SIG-M5 treated with dmso at 0.1 percent for 504 hours (cell line): ENCODE measurements around the gene ZNF836.
"Not testable (repeated sequence)": the region's sequence is repeated elsewhere in the genome, so short reads cannot be mapped to it uniquely, and the experiment has no call there.

Source experiments
- DNase-seq: peaks from one replicate; lab custom pipeline; 2025; ENCODE audit not compliant: unreplicated experiment; lab: John Stamatoyannopoulos, UW

ZNF836 gene

GRCh38 chr19:52171321-52172169 lies at the start of gene ZNF836:
Gene ZNF836 (minus strand): TSS chr19:52171621. CDS start chr19:52168072, 3,549 bp downstream.
- peak; percentile 16 for DNase-seq

GRCh38 chr19:52221031-52221430 lies 49.6 kb upstream of the ZNF836 start:
- no peak for DNase-seq

- DNase-seq = no peak
These were observed 48.2 kb upstream of the ZNF836 start for GRCh38 chr19:52219611-52220010.

DNA sequence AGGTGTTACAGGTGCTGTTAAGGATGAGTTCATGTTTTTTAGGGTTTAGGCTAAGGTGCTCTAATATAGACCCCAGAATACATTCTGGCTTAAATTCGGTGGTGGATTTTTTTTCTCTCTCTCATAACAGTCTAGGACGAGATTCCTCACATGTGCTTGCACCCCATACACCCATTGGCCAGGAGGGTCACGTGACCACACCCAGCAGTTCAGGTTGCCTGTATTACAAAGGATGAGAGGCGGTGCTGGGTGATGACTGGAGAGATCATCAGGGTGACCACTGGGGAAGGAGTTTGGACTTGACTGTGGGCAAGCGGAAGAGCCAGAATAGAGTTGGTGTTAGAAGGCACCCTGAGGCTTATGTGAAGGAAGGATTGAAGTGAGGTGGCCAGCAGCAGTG lies 46.2 kb upstream of the ZNF836 start:
- DNase-seq = no peak

DNA sequence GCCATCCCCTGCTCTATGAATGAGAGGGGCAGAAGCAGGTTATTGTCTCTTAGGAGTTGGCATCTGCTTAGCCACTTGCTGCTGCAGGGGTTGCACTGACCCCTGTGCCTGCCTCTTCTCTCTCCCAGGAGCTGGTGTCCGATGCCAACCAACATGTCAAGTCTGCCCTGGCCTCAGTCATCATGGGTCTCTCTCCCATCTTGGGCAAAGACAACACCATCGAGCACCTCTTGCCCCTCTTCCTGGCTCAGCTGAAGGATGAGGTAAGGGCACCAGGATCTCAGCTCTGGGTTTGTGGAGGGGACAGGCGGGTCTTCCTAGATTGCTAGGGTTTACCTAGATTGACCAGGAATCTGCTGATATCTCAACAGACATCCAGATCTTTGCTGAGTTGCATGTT lies 45.0 kb upstream of the ZNF836 start:
- no peak for DNase-seq

GRCh38 chr19:52214241-52214640 lies 42.8 kb upstream of the ZNF836 start:
- no peak for DNase-seq

DNA sequence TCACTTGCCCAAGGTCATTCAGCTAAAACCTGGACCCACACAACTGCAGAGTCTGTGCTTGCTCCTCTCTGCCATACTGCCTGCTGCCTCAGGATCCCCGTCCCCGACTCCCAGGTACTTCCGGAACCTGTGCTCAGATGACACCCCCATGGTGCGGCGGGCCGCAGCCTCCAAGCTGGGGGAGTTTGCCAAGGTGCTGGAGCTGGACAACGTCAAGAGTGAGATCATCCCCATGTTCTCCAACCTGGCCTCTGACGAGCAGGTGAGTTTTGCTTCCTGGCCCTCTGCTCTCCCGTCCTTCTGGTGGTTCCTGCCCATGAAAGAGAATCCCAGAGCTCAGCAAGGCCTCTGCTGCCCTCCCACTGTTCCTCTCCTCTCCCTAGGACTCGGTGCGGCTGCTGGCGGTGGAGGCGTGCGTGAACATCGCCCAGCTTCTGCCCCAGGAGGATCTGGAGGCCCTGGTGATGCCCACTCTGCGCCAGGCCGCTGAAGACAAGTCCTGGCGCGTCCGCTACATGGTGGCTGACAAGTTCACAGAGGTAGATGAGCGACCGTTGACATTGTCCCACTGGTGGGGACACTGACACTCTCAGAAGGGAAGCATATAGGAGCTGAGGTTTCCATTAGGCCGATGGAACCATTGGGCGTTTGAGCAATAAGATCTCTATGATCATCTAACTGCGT lies 41.3 kb upstream of the ZNF836 start:
- no peak for DNase-seq

DNA sequence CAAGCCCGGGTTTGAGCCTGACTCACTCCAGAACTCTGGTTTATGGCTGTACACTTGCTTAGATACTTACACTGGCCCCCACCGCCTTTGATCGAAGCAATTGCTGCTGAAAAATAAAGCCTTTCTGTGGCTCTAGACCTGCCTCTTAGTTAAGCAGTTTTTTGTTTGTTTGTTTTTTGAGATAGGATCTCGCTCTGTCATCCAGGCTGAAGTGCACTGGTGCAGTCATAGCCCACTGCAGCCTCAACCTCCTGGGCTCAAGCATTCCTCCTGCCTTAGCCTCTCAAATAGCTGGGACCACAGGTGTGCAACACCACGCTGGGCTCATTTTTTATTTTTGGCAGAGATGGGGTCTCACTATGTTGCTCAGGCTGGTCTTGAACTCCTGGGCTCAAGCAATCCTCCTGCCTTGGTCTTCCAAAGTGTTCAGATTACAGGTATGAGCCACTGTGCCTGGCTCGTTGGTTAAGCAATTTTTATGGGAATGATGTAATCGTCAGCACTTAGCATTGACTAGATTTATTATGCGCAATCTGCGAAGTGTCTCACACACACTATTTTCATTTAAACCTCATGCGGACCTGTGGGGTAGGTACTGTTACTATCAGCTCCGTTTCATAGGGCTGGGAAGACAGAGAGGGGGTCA lies 40.6 kb upstream of the ZNF836 start:
- DNase-seq = no peak

GRCh38 chr19:52211203-52211602 lies 39.8 kb upstream of the ZNF836 start:
- DNase-seq = no peak

DNA sequence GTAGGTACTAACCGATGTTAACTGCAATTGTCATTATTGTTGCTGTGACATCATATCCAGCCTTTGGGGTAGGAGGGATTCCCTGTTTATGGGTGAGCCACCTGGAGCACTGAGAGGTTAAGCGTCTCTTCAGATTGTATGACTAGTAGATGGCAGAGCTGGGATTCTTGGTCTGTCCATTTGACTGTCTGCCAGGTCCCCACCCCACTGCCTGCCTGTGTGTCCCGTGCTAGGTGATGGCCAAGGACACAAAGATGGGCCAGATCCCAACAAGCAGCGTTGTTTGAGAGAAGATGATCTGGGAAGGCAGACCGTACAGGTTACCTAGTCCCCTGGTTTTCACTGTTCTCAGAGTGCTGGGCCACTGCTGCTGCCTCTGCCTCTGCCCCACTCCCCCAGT lies 35.1 kb upstream of the ZNF836 start:
- DNase-seq = no peak

- not testable (repeated sequence) for DNase-seq
These were observed 29.5 kb upstream of the ZNF836 start for GRCh38 chr19:52200755-52201391.

GRCh38 chr19:52200044-52200443 lies 28.6 kb upstream of the ZNF836 start:
- DNase-seq = no peak

DNA sequence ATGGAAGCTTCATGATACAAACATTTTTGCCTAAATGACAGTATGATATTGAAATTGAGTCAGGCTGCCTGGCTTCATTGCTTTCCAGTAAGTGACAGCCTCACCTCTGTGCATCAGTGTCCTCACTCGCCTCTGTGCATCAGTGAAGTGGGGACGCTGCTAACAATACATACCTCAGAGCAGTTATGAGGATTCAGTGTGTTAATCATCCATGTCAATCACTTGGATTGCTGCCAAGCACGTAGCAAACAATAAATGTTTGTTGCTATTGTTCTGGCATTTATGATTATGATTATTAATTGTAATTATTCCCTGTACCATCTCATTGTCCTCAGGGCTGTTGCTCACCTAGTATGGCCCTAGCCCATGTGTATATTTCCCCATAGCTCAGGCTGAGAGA lies 27.3 kb upstream of the ZNF836 start:
- no peak for DNase-seq

DNA sequence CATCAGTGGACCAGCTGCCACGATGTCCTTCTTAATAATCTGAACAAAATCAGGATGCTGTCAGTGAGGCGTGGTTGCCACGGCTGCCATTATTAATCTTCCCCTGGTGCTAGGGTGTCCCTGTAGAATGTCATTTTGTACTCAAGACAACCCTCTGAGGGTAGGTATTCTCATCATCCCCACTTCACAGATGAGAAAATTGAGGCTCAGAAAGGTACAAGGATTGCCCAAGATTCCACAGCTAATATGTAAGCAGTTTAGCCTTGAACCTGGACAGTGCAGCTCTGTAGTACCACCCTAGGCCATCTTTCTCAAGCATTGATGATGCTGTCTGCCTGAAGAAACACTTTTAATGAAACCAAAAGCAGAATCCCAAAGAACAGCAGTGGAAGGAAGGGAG lies 26.5 kb upstream of the ZNF836 start:
- no peak for DNase-seq

DNA sequence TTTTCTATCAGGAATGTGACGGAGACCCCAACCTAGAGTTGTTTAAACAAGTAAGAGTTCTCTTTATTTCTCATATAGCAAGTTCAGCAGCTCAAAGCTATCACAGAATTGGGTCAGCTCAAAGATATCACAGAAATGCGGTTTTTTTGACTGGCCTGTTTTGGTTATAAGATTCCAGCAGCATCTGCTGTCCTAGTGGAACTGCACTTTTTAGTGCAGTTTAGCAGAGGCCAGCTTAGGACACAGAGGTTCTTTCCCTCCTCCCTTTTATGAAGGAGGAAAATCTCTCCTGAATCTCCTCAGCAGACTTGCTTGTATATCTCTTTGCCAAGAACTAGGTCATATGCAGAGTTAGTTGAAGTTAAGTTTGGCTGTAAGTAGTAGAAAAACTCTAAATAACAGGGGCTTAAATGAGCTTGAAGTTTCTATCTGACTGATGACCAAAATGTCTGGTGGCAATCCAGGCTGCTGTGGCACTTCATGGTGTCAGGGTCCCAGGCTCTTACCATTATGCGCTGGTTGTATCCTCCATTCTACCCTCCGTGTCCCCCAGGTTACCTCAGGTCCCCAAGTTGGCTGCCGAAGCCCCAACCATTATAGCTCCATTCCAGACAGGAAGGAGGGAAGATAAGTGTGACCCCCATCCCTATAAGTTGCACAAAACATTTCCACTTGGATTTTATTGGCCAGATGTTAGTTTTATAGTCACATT lies 25.0 kb upstream of the ZNF836 start:
- DNase-seq = no peak

DNA sequence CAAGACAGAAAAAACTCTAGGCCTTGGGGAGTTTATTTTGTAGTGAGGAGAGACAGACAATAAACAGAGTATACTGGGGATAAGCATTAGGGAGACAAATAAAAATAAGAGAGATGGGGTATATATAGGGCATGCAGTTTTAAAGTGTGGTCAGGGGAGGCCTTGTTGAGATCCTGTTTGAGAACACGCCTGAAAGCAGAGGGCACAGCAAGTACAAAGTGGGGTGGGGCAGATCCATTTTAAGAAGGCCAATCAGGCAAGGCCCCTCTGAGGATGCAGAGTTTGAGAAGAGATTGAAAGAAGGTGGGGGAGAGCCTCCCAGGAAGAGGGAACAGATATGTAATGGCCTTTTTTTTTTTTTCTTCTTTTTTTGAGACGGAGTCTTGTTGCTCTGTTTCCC lies 20.5 kb upstream of the ZNF836 start:
- DNase-seq = peak; percentile 21

GRCh38 chr19:52191389-52191788 lies 20.0 kb upstream of the ZNF836 start:
- DNase-seq = no peak

- peak; percentile 41 for DNase-seq
These were observed 19.3 kb upstream of the ZNF836 start for GRCh38 chr19:52190487-52191293.

GRCh38 chr19:52189735-52190486 lies 18.5 kb upstream of the ZNF836 start, which contains the start of gene PPP2R1A:
Gene PPP2R1A (plus strand): TSS chr19:52190052. CDS start chr19:52190097, 45 bp downstream.
- DNase-seq = peak; percentile 99
